ENCODE measurements around the gene KIF25. TPM values are rescaled to one million over a fixed set of nuclear protein-coding genes. Genes with fewer than 3 reads are reported as not detected.
"Not testable (repeated sequence)": the region's sequence is repeated elsewhere in the genome, so short reads cannot be mapped to it uniquely, and the experiment has no call there.

Gene KIF25
- total RNA-seq, 1 experiment from 2014 or later: 0.59 TPM

GRCh38 chr6:167975458-167975857, 22.0 kb upstream of the KIF25 start:
- Histone ChIP-seq H3K23me2 (ENCODE audit: insufficient read length, low read depth, low read length, poor library complexity, severe bottlenecking) (no peaks in the 10 kb centered on the region), H3K79me2 (ENCODE audit: insufficient read depth, low read length) (no peaks in the 10 kb centered on the region), H4K91ac (ENCODE audit: insufficient read length, low read depth, low read length) (no peak overlapping the region), H2AK5ac (ENCODE audit: insufficient read length, low read length) (no peak overlapping the region), H3K9me3 (ENCODE audit: control insufficient read depth, low read depth, low read length) (no peaks in the 10 kb centered on the region), H3K79me1 (ENCODE audit: insufficient read depth, low read depth, low read length, poor library complexity, severe bottlenecking) (no peaks in the 10 kb centered on the region), H4K20me1 (ENCODE audit: control insufficient read depth, insufficient read depth, insufficient read length) (no peaks in the 10 kb centered on the region), H3K14ac (ENCODE audit: insufficient read depth, low read length) (no peak overlapping the region), H3K4me2 (ENCODE audit: insufficient read depth, insufficient read length, low read length) (no peak overlapping the region), H3K27ac (ENCODE audit: insufficient read length, low read depth, low read length) (no peak overlapping the region), H4K5ac (ENCODE audit: insufficient read length, low read depth, low read length) (no peak overlapping the region), H3K56ac (ENCODE audit: insufficient read length, low read depth, low read length) (no peak overlapping the region), H3K23ac (ENCODE audit: insufficient read length, low read depth, low read length) (no peak overlapping the region), H3K4me1 (ENCODE audit: insufficient read depth, low read length) (peaks cover 3% of the 10 kb centered on the region; the same call in 1 of the 2 replicates), H3K27me3 (ENCODE audit: insufficient read depth, low read length) (no peaks in the 10 kb centered on the region), H3T11ph (ENCODE audit: low read length) (no peak overlapping the region), H3K4ac (ENCODE audit: low read depth, low read length) (no peak overlapping the region), H2BK20ac (ENCODE audit: low read depth, low read length, poor library complexity, severe bottlenecking) (no peak overlapping the region), H2AFZ (ENCODE audit: low read length) (no peak overlapping the region), H3K18ac (ENCODE audit: insufficient read length, low read depth, low read length) (no peak overlapping the region), H2BK15ac (ENCODE audit: low read depth, low read length) (no peak overlapping the region), H3K9ac (ENCODE audit: extremely low read depth, insufficient read length, low read length) (no peak overlapping the region), H2BK120ac (ENCODE audit: low read depth, low read length, poor library complexity, severe bottlenecking) (no peak overlapping the region), H2BK12ac (ENCODE audit: insufficient read length, low read depth, low read length) (no peak overlapping the region), H4K8ac (replicated peaks; ENCODE audit: insufficient read length, low read depth, low read length) (no peak overlapping the region), H2BK5ac (ENCODE audit: insufficient read length, low read length) (no peak overlapping the region)
- H3K4me3 Mint-ChIP-seq: no peak overlapping the region
- H3K9me3 Mint-ChIP-seq: peaks cover 0 to 3% of the 10 kb centered on the region in 2 experiments; a peak in 3 of 5 replicates
- H3K36me3 Mint-ChIP-seq (ENCODE audit: insufficient read depth in 1 of 3, low read depth in 3 of 3): peaks cover 3 to 7% (median 3%) of the 10 kb centered on the region in 3 experiments; a peak in 5 of 7 replicates
- H3K27me3 Mint-ChIP-seq (ENCODE audit: low read depth): no peaks in the 10 kb centered on the region
- peaks cover 23 to 26% of the 10 kb centered on the region in 2 experiments for H3K4me1 Mint-ChIP-seq
- H3K27ac Mint-ChIP-seq: peak overlapping the region in 1 of 3 experiments; percentile 68; a peak in 1 of 7 replicates
- no CpG with 5 or more reads among the region's 19 CpGs for WGBS (ENCODE audit: extremely low coverage, insufficient read length, low lambda C conversion rate)
- no peak for DNase-seq
- no peak for TF ChIP-seq CTCF (conservative IDR thresholded peaks at IDR 0.05)

GRCh38 chr6:167976116-167976657, 21.3 kb upstream of the KIF25 start:
- not testable (repeated sequence) for H2BK15ac ChIP-seq (ENCODE audit: low read depth, low read length); H3K27ac ChIP-seq (ENCODE audit: insufficient read length, low read depth, low read length); H3K9me3 Mint-ChIP-seq; H3K56ac ChIP-seq (ENCODE audit: insufficient read length, low read depth, low read length); H2BK5ac ChIP-seq (ENCODE audit: insufficient read length, low read length); H2BK120ac ChIP-seq (ENCODE audit: low read depth, low read length, poor library complexity, severe bottlenecking); H3K4me1 ChIP-seq (ENCODE audit: insufficient read depth, low read length); H4K8ac ChIP-seq (replicated peaks; ENCODE audit: insufficient read length, low read depth, low read length); H4K20me1 ChIP-seq (ENCODE audit: control insufficient read depth, insufficient read depth, insufficient read length); H3K4me3 Mint-ChIP-seq; H3K4ac ChIP-seq (ENCODE audit: low read depth, low read length); H3K23me2 ChIP-seq (ENCODE audit: insufficient read length, low read depth, low read length, poor library complexity, severe bottlenecking); H2BK12ac ChIP-seq (ENCODE audit: insufficient read length, low read depth, low read length); H3K23ac ChIP-seq (ENCODE audit: insufficient read length, low read depth, low read length); H3K18ac ChIP-seq (ENCODE audit: insufficient read length, low read depth, low read length); H3K79me2 ChIP-seq (ENCODE audit: insufficient read depth, low read length); H3K9me3 ChIP-seq (ENCODE audit: control insufficient read depth, low read depth, low read length); H4K91ac ChIP-seq (ENCODE audit: insufficient read length, low read depth, low read length); H3K36me3 Mint-ChIP-seq (ENCODE audit: insufficient read depth in 1 of 3, low read depth in 3 of 3); H3K27me3 Mint-ChIP-seq (ENCODE audit: low read depth); H2BK20ac ChIP-seq (ENCODE audit: low read depth, low read length, poor library complexity, severe bottlenecking); H3K14ac ChIP-seq (ENCODE audit: insufficient read depth, low read length); H3K27me3 ChIP-seq (ENCODE audit: insufficient read depth, low read length); H3K27ac Mint-ChIP-seq; H3K9ac ChIP-seq (ENCODE audit: extremely low read depth, insufficient read length, low read length); H3T11ph ChIP-seq (ENCODE audit: low read length); H3K4me2 ChIP-seq (ENCODE audit: insufficient read depth, insufficient read length, low read length); H4K5ac ChIP-seq (ENCODE audit: insufficient read length, low read depth, low read length); DNase-seq; H3K79me1 ChIP-seq (ENCODE audit: insufficient read depth, low read depth, low read length, poor library complexity, severe bottlenecking); H2AK5ac ChIP-seq (ENCODE audit: insufficient read length, low read length); H2AFZ ChIP-seq (ENCODE audit: low read length)
- peaks cover 23 to 26% of the 10 kb centered on the region in 2 experiments for H3K4me1 Mint-ChIP-seq

All from H9 (cell line).